Neuronal stem cell (in vitro differentiated cells): Measurements from ENCODE around the gene NT5DC4.

ENCODE experiments used
- DNase-seq: peaks from one replicate; pipeline ENCODE4 v3.0.0-alpha.2; 2013; ENCODE audit warnings: low spot score
- H2AFZ ChIP-seq: one replicate; pipeline ENCODE4 v1.6.1; 2013; ENCODE audit warnings: mild to moderate bottlenecking, low read length, inconsistent platforms
- H2AK5ac ChIP-seq: 2 replicates; pipeline ENCODE4 v1.6.1; 2013; ENCODE audit warnings: low read depth, mild to moderate bottlenecking, inconsistent platforms, low read length, moderate library complexity, mixed read lengths
- H2BK120ac ChIP-seq: 2 replicates; pipeline ENCODE4 v1.6.1; 2013; ENCODE audit warnings: low read depth, mild to moderate bottlenecking, inconsistent platforms, low read length, moderate library complexity, mixed read lengths
- H2BK12ac ChIP-seq: one replicate; pipeline ENCODE4 v1.6.1; 2013; ENCODE audit warnings: low read length, inconsistent platforms
- H2BK15ac ChIP-seq: 2 replicates; pipeline ENCODE4 v1.6.1; 2013; ENCODE audit warnings: mild to moderate bottlenecking, low read length, inconsistent platforms, mixed read lengths
- H2BK5ac ChIP-seq: one replicate; pipeline ENCODE4 v1.6.1; 2013; ENCODE audit warnings: inconsistent platforms, mild to moderate bottlenecking, low read length, moderate library complexity
- H3K14ac ChIP-seq: one replicate; pipeline ENCODE4 v1.6.1; 2013; ENCODE audit warnings: low read length, inconsistent platforms
- H3K18ac ChIP-seq: 2 replicates; pipeline ENCODE4 v1.6.1; 2013; ENCODE audit warnings: low read length, inconsistent platforms
- H3K23ac ChIP-seq: 2 replicates; pipeline ENCODE4 v1.6.1; 2013; ENCODE audit warnings: low read depth, mild to moderate bottlenecking, mixed read lengths, low read length, inconsistent platforms; ENCODE audit not compliant: poor library complexity
- H3K27ac ChIP-seq: replicated peaks from 3 replicates; pipeline ENCODE4 v1.5.1; 2013; ENCODE audit warnings: low read length, inconsistent platforms
- H3K27me3 ChIP-seq, 3 experiments: 2 replicates each; pipeline ENCODE4 v1.6.1; 2013; ENCODE audit warnings: low read length in 3 of 3, mild to moderate bottlenecking in 2 of 3, inconsistent platforms in 1 of 3, low read depth in 1 of 3, mixed read lengths in 1 of 3, moderate library complexity in 1 of 3; ENCODE audit not compliant: control insufficient read depth in 3 of 3, insufficient read depth in 3 of 3
- H3K36me3 ChIP-seq, 2 donors: replicated peaks in 1 of 2; 2 replicates each; pipeline ENCODE4 v1.6.1; 2013; ENCODE audit warnings: low read length in 2 of 2; ENCODE audit not compliant: control insufficient read depth in 2 of 2, insufficient read depth in 2 of 2
- H3K4ac ChIP-seq: 2 replicates; pipeline ENCODE4 v1.6.1; 2013; ENCODE audit warnings: inconsistent platforms, mild to moderate bottlenecking, low read length, moderate library complexity
- H3K4me1 ChIP-seq, 2 donors: 1 replicate in 1 of 2; 2 replicates in 1 of 2; pipeline ENCODE4 v1.6.1; 2013; ENCODE audit warnings: low read length in 2 of 2, low read depth in 1 of 2; ENCODE audit not compliant: control insufficient read depth in 2 of 2, insufficient read depth in 1 of 2
- H3K4me2 ChIP-seq: one replicate; pipeline ENCODE4 v1.6.1; 2013; ENCODE audit warnings: mild to moderate bottlenecking, low read length, inconsistent platforms; ENCODE audit not compliant: insufficient read depth, poor library complexity, severe bottlenecking
- H3K4me3 ChIP-seq, 2 donors: 2 replicates each; pipeline ENCODE4 v1.5.1; 2013; ENCODE audit warnings: low read length in 2 of 2, mild to moderate bottlenecking in 2 of 2, inconsistent platforms in 1 of 2, moderate library complexity in 1 of 2
- H3K79me1 ChIP-seq: one replicate; pipeline ENCODE4 v1.6.1; 2013; ENCODE audit warnings: low read depth, mild to moderate bottlenecking, inconsistent platforms, low read length, moderate library complexity
- H3K9ac ChIP-seq: one replicate; pipeline ENCODE4 v1.6.1; 2013; ENCODE audit warnings: mild to moderate bottlenecking, low read depth, low read length, inconsistent platforms; ENCODE audit not compliant: poor library complexity
- H3K9me3 ChIP-seq, 2 donors: replicated peaks in 1 of 2; 2 replicates each; pipeline versions ENCODE3 to v1.6.1; 2013; ENCODE audit warnings: low read length in 2 of 2, mild to moderate bottlenecking in 2 of 2, inconsistent platforms in 1 of 2, low read depth in 1 of 2, mixed read lengths in 1 of 2, moderate library complexity in 1 of 2; ENCODE audit not compliant: control insufficient read depth in 2 of 2, insufficient read depth in 1 of 2
- H4K8ac ChIP-seq: one replicate; pipeline ENCODE4 v1.6.1; 2013; ENCODE audit warnings: low read depth, mild to moderate bottlenecking, inconsistent platforms, low read length, moderate library complexity
- H4K91ac ChIP-seq: one replicate; pipeline ENCODE4 v1.6.1; 2013; ENCODE audit warnings: low read length, low read depth, mild to moderate bottlenecking, inconsistent platforms; ENCODE audit not compliant: poor library complexity
- WGBS, 2 donors: extraction: QIAGEN DNeasy Blood & Tissue Kit; methylation state at CpG; one replicate each; pipeline ENCODE4 v1.1.7; 2013; ENCODE audit warnings: missing lambda C conversion rate in 2 of 2, mixed read lengths in 1 of 2; ENCODE audit not compliant: insufficient read length in 2 of 2, insufficient replicate concordance in 1 of 2; ENCODE audit errors: extremely low coverage in 2 of 2; 5-methylcytosine and 5-hydroxymethylcytosine counted together

NT5DC4 gene

DNA sequence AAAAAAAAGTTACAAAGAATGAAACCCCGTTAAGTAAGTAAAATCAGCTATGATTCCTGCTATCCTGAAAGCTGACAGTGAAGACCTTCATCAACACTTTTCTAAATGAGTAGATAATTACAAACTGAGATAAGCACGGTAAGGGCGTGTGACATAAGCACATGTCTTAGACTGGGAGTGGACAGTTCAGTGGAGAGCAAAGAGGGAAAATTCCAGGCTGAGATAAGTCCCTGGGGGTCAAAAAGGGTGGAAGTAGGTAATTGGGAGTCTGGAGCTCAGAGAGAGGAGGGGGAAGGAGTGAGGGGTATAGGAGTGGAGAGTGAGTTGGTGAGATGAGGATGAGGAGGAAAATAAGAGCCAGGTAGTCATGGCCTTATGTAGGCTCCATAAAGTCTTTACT, 67.8 kb downstream of the NT5DC4 start:
- Histone ChIP-seq H3K4me2 (no peak overlapping the region), H2BK15ac (no peak overlapping the region), H2AK5ac (no peak overlapping the region), H4K91ac (no peak overlapping the region), H2BK5ac (no peak overlapping the region), H2BK120ac (no peak overlapping the region), H3K9me3 (no peaks in the 10 kb centered on the region), H3K36me3 (no peaks in the 10 kb centered on the region), H3K23ac (no peak overlapping the region), H3K18ac (no peak overlapping the region), H3K4me3 (no peak overlapping the region), H2BK12ac (no peak overlapping the region), H3K79me1 (no peaks in the 10 kb centered on the region), H3K4me1 (peaks cover 3 to 6% of the 10 kb centered on the region in 2 donors), H3K27ac (no peak overlapping the region), H3K14ac (no peak overlapping the region), H3K4ac (no peak overlapping the region), H3K9ac (no peak overlapping the region), H3K27me3 (no peaks in the 10 kb centered on the region), H2AFZ (no peak overlapping the region), H4K8ac (no peak overlapping the region)
- no CpG with 5 or more reads among the region's 3 CpGs for WGBS, 2 donors
- DNase-seq = no peak
